HG03064 (cell line): Measurements from ENCODE around the gene IPO4.

Source experiments
- ATAC-seq: cut with Tn5 transposase; IDR thresholded peaks from one replicate; pipeline ENCODE4 v1.9.1; 2021; ENCODE audit warnings: low read depth; ENCODE audit not compliant: unreplicated experiment

The IPO4 gene

DNA sequence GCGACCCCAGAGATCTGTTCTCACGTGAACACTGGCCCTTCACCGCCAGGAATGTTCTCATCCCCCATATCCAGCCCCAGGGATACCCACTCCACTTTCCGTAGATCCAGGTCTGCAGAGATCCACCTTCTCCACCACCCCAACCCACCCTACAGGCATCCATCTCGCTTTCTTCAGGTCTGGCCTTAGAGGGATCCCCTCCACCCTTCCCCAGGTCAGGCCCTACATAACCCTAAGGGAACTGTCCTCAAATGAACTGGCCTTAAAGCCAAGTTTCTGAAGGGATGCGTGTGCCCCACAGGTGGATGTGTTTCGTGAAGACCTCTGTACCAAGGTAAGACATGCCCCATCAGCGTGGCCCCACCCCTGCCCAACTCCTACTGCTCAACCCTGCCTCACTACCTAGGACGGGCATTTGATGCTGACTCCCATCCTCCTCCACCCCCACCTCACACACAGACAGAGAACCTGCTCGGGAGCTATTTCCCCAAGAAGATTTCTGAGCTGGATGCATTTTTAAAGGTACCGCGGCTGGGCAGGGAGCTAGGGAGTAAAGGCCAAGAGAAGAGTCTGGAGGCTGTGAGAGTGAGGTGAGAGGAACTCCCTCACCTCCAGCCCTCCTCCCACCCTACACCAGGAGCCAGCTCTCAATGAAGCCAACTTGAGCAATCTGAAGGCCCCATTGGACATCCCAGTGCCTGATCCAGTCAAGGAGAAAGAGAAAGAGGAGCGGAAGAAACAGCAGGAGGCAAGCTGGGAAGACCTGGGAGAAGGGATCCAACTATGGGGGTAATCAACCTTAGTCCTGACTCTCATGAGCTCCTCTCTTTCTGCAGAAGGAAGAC is 51.7 kb downstream of the IPO4 start:
- no peak for ATAC-seq

DNA sequence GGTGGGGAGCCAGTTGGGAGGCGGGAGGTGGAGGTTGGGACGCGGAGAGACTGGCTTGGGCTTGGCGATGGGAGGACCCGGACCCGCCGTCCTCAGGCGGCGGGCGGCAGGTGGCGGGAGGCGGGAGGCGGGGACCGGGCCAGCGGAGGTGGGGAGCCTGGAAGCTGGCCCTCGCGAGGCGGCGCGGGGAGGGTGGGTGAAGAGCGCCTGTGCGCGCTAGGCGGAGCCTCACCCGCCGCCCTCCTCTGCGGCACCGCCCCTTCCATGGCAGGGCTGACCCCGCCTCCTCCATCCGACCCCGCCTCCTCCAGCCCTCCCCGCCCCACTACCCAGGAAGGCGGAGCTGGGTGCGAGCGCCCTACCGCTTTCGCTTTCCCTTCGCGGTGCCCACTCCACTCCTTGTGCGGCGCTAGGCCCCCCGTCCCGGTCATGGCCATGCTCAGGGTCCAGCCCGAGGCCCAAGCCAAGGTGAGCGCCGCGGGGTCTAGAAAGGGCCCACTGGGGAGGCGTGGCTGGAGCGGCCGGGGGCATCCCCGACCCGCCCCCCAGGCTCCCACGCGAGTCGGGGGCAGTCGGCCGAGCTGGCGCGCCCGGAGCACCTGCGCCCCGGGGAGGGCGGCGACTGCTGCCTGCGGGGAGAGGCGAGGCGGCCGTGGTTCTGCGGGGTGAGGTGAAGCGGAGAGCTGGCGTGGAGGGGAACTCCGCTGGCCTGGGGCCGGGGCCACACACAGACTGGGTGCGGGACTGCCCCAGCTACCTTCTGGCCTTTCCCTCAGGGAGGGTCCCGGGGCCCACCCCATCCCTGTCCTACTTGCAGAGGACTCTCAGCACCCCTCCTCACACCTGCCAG is 52.6 kb downstream of the IPO4 start, which contains the start of gene PSME1:
Gene PSME1, plus strand, starts transcription at position 361 of the 850 bp plus-strand sequence. Its CDS starts 69 bp downstream, at position 430.
- ATAC-seq, result peak; percentile 79

DNA sequence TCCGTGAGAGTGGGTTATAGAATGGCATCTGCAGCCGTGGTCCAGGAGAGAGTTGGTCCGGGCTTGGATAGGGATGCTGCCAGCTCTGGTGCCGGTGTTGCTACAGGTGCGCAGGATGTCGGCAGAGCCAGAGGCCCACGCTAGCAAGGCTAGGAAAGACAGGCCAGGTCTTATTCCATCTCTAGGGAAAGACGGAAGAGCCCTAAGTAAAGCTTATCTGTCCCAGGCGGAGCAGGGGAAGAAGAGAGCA is 53.1 kb downstream of the IPO4 start:
- no peak for ATAC-seq

- ATAC-seq, result no peak
Observed at GRCh38 chr14:24133735-24134134, 54.9 kb downstream of the IPO4 start.

- ATAC-seq, result no peak
Observed at GRCh38 chr14:24132976-24133375, 55.6 kb downstream of the IPO4 start.

DNA sequence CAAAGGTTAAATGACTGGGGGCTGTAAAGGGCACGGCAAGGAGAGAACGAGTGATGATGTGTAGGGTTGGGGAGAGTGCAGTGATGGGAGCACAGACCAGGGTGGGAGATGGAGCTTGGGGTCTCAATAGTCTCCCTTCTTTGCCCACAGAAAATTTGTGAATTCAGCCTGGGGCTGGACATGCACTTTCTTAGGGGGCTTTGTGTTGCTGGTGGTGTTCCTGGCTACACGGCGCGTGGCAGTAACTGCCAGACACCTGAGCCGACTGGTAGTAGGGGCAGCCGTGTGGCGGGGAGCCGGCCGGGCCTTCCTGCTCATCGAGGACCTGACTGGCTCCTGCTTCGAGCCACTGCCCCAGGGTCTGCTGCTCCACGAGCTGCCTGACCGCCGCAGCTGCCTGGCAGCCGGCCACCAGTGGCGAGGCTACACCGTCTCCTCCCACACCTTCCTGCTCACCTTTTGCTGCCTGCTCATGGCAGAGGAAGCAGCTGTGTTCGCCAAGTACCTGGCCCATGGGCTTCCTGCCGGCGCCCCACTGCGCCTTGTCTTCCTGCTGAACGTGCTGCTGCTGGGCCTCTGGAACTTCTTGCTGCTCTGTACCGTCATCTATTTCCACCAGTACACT is 56.4 kb downstream of the IPO4 start:
- ATAC-seq, result no peak

DNA sequence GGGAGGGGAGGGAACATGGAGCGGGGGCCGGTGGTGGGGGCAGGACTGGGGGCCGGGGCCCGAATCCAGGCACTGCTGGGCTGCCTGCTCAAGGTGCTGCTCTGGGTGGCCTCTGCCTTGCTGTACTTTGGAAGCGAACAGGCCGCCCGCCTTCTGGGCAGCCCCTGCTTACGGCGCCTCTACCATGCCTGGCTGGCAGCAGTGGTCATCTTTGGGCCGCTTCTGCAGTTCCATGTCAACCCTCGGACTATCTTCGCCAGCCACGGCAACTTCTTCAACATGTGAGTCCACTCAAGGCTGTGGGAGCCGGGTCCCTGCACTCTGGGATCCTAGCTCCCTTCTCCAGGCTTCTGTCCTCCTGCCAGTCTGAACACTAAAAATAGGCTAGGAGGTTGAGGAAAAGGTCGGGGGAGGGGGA is 57.1 kb downstream of the IPO4 start:
- ATAC-seq, result no peak

- ATAC-seq, result no peak
Observed at GRCh38 chr14:24130717-24131548, 57.7 kb downstream of the IPO4 start.

DNA sequence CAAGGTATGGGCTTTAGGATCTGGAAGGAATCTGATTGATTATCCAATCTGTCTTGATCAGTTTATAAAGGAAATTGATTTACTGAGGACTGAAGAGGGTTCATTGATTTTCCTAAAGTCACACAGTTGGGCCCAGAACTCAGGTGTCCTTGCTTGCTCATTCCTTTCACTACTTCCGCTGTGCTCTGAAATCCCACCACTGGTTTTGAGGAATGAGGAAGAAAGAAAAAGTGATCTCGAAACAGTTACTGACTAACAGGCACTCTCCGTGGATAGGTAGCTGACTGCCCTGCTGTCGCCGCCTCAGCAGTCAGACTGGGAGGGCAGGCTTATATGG is 58.3 kb downstream of the IPO4 start, which contains the start of gene FITM1:
Gene FITM1, plus strand, starts transcription at position 280 of the 337 bp plus-strand sequence. CDS start 905 bp downstream, outside the sequence.
- ATAC-seq, result no peak
